CD14-positive monocyte (primary cell): ENCODE data around the gene HPGDS. TPM values are rescaled to one million over a fixed set of nuclear protein-coding genes. Genes with fewer than 3 reads are reported as not detected.

ENCODE experiments used
- DNase-seq, 3 donors: peaks; one replicate each; pipeline ENCODE4 v3.0.0-alpha.2; 2011 to 2022
- H2AFZ ChIP-seq: 2 replicates; pipeline ENCODE4 v1.6.0; 2012; ENCODE audit warnings: mild to moderate bottlenecking, low read depth, low read length, inconsistent platforms; ENCODE audit not compliant: insufficient read depth, poor library complexity, severe bottlenecking
- H3K27ac ChIP-seq, 2 donors: 1 replicate in 1 of 2; 2 replicates in 1 of 2; pipeline ENCODE4 v1.5.1; 2012 to 2013; ENCODE audit warnings: low read length in 2 of 2, control low read depth in 1 of 2, inconsistent platforms in 1 of 2, low read depth in 1 of 2, mild to moderate bottlenecking in 1 of 2
- H3K27me3 ChIP-seq, 2 donors: one replicate each; pipeline versions ENCODE4 v1.6.0 to v1.6.1; 2011 to 2013; ENCODE audit warnings: low read length in 2 of 2; ENCODE audit not compliant: control insufficient read depth in 2 of 2, insufficient read depth in 2 of 2
- H3K36me3 ChIP-seq, 2 donors: replicated peaks in 1 of 2; 1 replicate in 1 of 2; 2 replicates in 1 of 2; pipeline versions ENCODE4 v1.5.1 to v1.6.1; 2012 to 2013; ENCODE audit warnings: low read length in 2 of 2, control low read depth in 1 of 2, inconsistent platforms in 1 of 2, mild to moderate bottlenecking in 1 of 2; ENCODE audit not compliant: insufficient read depth in 2 of 2, control insufficient read depth in 1 of 2
- H3K4me1 ChIP-seq, 2 donors: 1 replicate in 1 of 2; 2 replicates in 1 of 2; pipeline versions ENCODE4 v1.5.1 to v1.6.1; 2012 to 2013; ENCODE audit warnings: low read length in 2 of 2, control low read depth in 1 of 2, inconsistent platforms in 1 of 2, mild to moderate bottlenecking in 1 of 2, moderate library complexity in 1 of 2; ENCODE audit not compliant: insufficient read depth in 2 of 2, control insufficient read depth in 1 of 2
- H3K4me2 ChIP-seq: replicated peaks from 2 replicates; pipeline ENCODE3; 2012; ENCODE audit warnings: low read length, moderate library complexity, mild to moderate bottlenecking; ENCODE audit not compliant: poor library complexity, severe bottlenecking; ENCODE audit errors: extremely low read depth
- H3K4me3 ChIP-seq, 3 experiments: fragments of 200-600 bp in 1 of 3; sonication (generic) in 1 of 3; replicated peaks in 1 of 3; 1 replicate in 2 of 3; 2 replicates in 1 of 3; pipeline ENCODE4 v1.5.1; 2011 to 2013; ENCODE audit warnings: low read length in 3 of 3, mild to moderate bottlenecking in 3 of 3, control low read depth in 2 of 3, low read depth in 2 of 3, inconsistent platforms in 1 of 3, moderate library complexity in 1 of 3
- H3K79me2 ChIP-seq: 2 replicates; pipeline ENCODE4 v1.6.0; 2012; ENCODE audit warnings: mild to moderate bottlenecking, control low read depth, inconsistent platforms, low read length, moderate library complexity; ENCODE audit not compliant: insufficient read depth
- H3K9ac ChIP-seq: 2 replicates; pipeline ENCODE4 v1.6.0; 2017; ENCODE audit warnings: low read length, mild to moderate bottlenecking; ENCODE audit not compliant: insufficient read depth, poor library complexity, severe bottlenecking
- H3K9me3 ChIP-seq, 2 donors: replicated peaks in 1 of 2; 1 replicate in 1 of 2; 2 replicates in 1 of 2; pipeline versions ENCODE4 v1.5.1 to v1.6.1; 2012 to 2013; ENCODE audit warnings: low read length in 2 of 2, control low read depth in 1 of 2; ENCODE audit not compliant: control insufficient read depth in 1 of 2, insufficient read depth in 1 of 2
- H4K20me1 ChIP-seq: 2 replicates; pipeline ENCODE4 v1.6.0; 2012; ENCODE audit warnings: mild to moderate bottlenecking, low read length, control low read depth, moderate library complexity; ENCODE audit not compliant: insufficient read depth
- H3K27ac Mint-ChIP-seq, 7 donors: one replicate each; pipeline ENCODE4 v1.8.0; 2020; ENCODE audit warnings: mild to moderate bottlenecking in 7 of 7, mixed read lengths in 7 of 7, moderate library complexity in 6 of 7, inconsistent platforms in 2 of 7
- H3K27me3 Mint-ChIP-seq, 3 donors: one replicate each; pipeline ENCODE4 v1.8.0; 2021 to 2022; ENCODE audit warnings: low read depth in 3 of 3, mild to moderate bottlenecking in 3 of 3, mixed read lengths in 3 of 3, moderate library complexity in 3 of 3, inconsistent platforms in 1 of 3
- H3K36me3 Mint-ChIP-seq, 2 donors: one replicate each; pipeline ENCODE4 v1.8.0; 2020; ENCODE audit warnings: mixed read lengths in 2 of 2, inconsistent platforms in 1 of 2, mild to moderate bottlenecking in 1 of 2
- H3K4me1 Mint-ChIP-seq: one replicate; pipeline ENCODE4 v1.8.0; 2020; ENCODE audit warnings: mild to moderate bottlenecking, mixed read lengths
- H3K4me3 Mint-ChIP-seq, 2 donors: one replicate each; pipeline ENCODE4 v1.8.0; 2020; ENCODE audit warnings: mild to moderate bottlenecking in 2 of 2, mixed read lengths in 2 of 2, moderate library complexity in 1 of 2
- H3K9me3 Mint-ChIP-seq, 7 donors: one replicate each; pipeline ENCODE4 v1.8.0; 2020 to 2022; ENCODE audit warnings: mixed read lengths in 7 of 7, mild to moderate bottlenecking in 6 of 7, moderate library complexity in 6 of 7, inconsistent platforms in 2 of 7
- WGBS: methylation state at CpG from one replicate; pipeline ENCODE4 v1.1.5; 2013; ENCODE audit warnings: missing lambda C conversion rate; ENCODE audit not compliant: insufficient coverage; 5-methylcytosine and 5-hydroxymethylcytosine counted together
- intact Hi-C, 2 donors: fragments of 100-400 bp; cut with micrococcal nuclease; formaldehyde crosslinking; loops; one replicate each; pipeline versions ENCODE4 v1.15.0 to v1.15.1; 2023
- polyA plus RNA-seq, 3 donors: library from polyadenylated mRNA; depleted of rRNA in 1 of 3; unstranded in 2 of 3; stranded (reverse) in 1 of 3; fragments of 300-500 nt in 2 of 3; fragments of >200 nt in 1 of 3; fragmentation: Illumina TruSeq in 2 of 3; gene quantifications; 1 replicate in 2 of 3; 2 replicates in 1 of 3; pipeline ENCODE4 v1.2.3, GENCODE V29; 2012 to 2021
- TF ChIP-seq, protein P1 (sequence below): fragments of 200-600 bp; IDR thresholded peaks from one replicate; pipeline ENCODE4 v1.8.0; 2022; ENCODE audit warnings: antibody characterized with exemption, mild to moderate bottlenecking

The HPGDS gene
- polyA plus RNA-seq, 3 donors, result 0.05 to 0.30 TPM; not detected in 1

DNA sequence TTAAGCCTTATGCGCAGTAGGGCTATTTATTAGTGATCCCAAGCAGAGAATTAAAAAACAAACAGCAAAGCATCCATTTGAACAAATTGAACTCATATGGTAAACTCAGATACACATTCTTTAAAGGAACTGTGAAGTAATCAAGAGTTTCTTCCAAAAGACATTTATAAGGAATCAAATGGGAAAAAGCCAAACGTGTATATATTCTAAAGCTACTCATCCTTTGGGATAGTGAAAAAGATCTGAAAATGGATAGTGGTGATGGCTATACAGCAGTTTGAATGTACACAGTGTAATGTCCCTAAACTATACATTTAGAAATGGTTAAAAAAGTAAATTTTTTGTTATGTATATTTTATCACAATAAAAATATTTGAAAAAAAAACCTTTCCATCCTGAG is 16.6 kb upstream of the HPGDS start:
- H3K27me3 Mint-ChIP-seq, result peaks cover 0 to 4% (median 3%) of the 10 kb centered on the region in 3 donors
- H3K4me1 Mint-ChIP-seq, result peaks cover 5% of the 10 kb centered on the region
- intact Hi-C loops, result no loop called here

DNA sequence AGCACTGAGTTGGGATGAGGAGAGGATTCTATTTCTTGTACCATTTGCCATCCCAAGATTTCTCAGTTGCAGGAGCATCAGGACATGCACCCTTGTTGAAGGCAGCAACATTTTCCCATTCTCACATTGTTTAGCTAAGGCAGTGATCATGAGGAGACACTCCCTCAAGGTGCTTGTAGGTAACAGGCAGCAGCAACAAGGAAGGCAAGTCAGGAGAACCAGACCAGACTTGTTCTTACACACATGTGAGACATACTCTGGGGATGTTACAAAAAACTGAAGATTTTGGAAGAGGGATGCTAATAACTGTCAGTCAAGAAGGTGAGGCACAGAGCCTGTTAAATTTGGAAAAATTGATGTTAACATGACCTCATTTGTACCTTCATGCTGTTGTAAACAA is 15.5 kb upstream of the HPGDS start:
- Mint-ChIP-seq H3K36me3 (no peaks in the 10 kb centered on the region), H3K4me3 (no peak overlapping the region)

More for the DNA sequence above, 16.6 kb upstream of the HPGDS start:
- no peak overlapping the region for H2AFZ ChIP-seq
- Mint-ChIP-seq H3K9me3 (peaks cover 0 to 2% (median 0%) of the 10 kb centered on the region in 7 donors), H3K27ac (no peak overlapping the region), H3K36me3 (no peaks in the 10 kb centered on the region), H3K4me3 (no peak overlapping the region)
- no peaks in the 10 kb centered on the region for H4K20me1 ChIP-seq
- no CpG with 5 or more reads among the region's 2 CpGs for WGBS
- no peak overlapping the region for H3K4me3 ChIP-seq
- no peaks in the 10 kb centered on the region for H3K9me3 ChIP-seq
- H3K9ac ChIP-seq, result no peak overlapping the region
- H3K36me3 ChIP-seq, result no peaks in the 10 kb centered on the region
- H3K4me2 ChIP-seq, result no peak overlapping the region
- no peak overlapping the region for H3K27ac ChIP-seq
- H3K4me1 ChIP-seq, result peaks cover 3 to 4% of the 10 kb centered on the region in 2 donors
- no peaks in the 10 kb centered on the region for H3K79me2 ChIP-seq
- TF ChIP-seq, protein P1, sequence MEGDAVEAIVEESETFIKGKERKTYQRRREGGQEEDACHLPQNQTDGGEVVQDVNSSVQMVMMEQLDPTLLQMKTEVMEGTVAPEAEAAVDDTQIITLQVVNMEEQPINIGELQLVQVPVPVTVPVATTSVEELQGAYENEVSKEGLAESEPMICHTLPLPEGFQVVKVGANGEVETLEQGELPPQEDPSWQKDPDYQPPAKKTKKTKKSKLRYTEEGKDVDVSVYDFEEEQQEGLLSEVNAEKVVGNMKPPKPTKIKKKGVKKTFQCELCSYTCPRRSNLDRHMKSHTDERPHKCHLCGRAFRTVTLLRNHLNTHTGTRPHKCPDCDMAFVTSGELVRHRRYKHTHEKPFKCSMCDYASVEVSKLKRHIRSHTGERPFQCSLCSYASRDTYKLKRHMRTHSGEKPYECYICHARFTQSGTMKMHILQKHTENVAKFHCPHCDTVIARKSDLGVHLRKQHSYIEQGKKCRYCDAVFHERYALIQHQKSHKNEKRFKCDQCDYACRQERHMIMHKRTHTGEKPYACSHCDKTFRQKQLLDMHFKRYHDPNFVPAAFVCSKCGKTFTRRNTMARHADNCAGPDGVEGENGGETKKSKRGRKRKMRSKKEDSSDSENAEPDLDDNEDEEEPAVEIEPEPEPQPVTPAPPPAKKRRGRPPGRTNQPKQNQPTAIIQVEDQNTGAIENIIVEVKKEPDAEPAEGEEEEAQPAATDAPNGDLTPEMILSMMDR, result no peak
- H3K27me3 ChIP-seq, result no peaks in the 10 kb centered on the region
- no peak for DNase-seq

More for the DNA sequence above, 15.5 kb upstream of the HPGDS start:
- Histone ChIP-seq H4K20me1 (no peaks in the 10 kb centered on the region), H2AFZ (no peak overlapping the region), H3K4me2 (no peak overlapping the region), H3K27me3 (no peaks in the 10 kb centered on the region), H3K4me3 (no peak overlapping the region), H3K9ac (no peak overlapping the region), H3K79me2 (no peaks in the 10 kb centered on the region), H3K36me3 (no peaks in the 10 kb centered on the region), H3K9me3 (no peaks in the 10 kb centered on the region), H3K4me1 (peaks cover 3 to 4% of the 10 kb centered on the region in 2 donors), H3K27ac (no peak overlapping the region)
- TF ChIP-seq, protein P1, result no peak
- no peak for DNase-seq
- peaks cover 0 to 4% (median 3%) of the 10 kb centered on the region in 3 donors for H3K27me3 Mint-ChIP-seq
- H3K9me3 Mint-ChIP-seq, result peaks cover 0 to 2% (median 0%) of the 10 kb centered on the region in 7 donors
- intact Hi-C loops, result no loop called here
- peaks cover 8% of the 10 kb centered on the region for H3K4me1 Mint-ChIP-seq
- no peak overlapping the region for H3K27ac Mint-ChIP-seq
